Bronchial epithelial cell (primary cell): ENCODE measurements around the gene MT3. TPM values are rescaled to one million over a fixed set of nuclear protein-coding genes. Genes with fewer than 3 reads are reported as not detected.
A peak's percentile ranks its signal among the peaks of the same experiment; 100 is the strongest.

ENCODE experiments used
- DNase-seq: peaks from one replicate; pipeline ENCODE4 v3.0.0-alpha.2; 2010; ENCODE audit warnings: low read depth
- FAIRE-seq: peaks from 2 replicates; lab custom pipeline; 2011; peaks lifted over from hg19 to GRCh38; lab: Jason Lieb, UNC
- H3K27me3 ChIP-seq: 2 replicates; pipeline ENCODE4 v1.5.1; 2011; ENCODE audit warnings: low read length; ENCODE audit not compliant: control insufficient read depth, insufficient read depth
- H3K36me3 ChIP-seq: 2 replicates; pipeline ENCODE4 v1.5.1; 2011; ENCODE audit warnings: low read length; ENCODE audit not compliant: control insufficient read depth, insufficient read depth
- H3K4me3 ChIP-seq: 2 replicates; pipeline ENCODE4 v1.5.1; 2011; ENCODE audit warnings: mild to moderate bottlenecking, low read depth, low read length, control low read depth
- total RNA-seq: library from RNA; depleted of rRNA; stranded (reverse); fragments of >200 nt; gene quantifications from 2 replicates; pipeline ENCODE4 v1.2.1, GENCODE V29; 2014
- TF ChIP-seq, protein P1 (sequence below): IDR thresholded peaks from 2 replicates; pipeline ENCODE4 v1.5.1; 2011; ENCODE audit warnings: mild to moderate bottlenecking, moderate library complexity, low read length, control low read depth, inconsistent platforms; ENCODE audit not compliant: insufficient read depth, severe bottlenecking

Gene MT3
- total RNA-seq, 1 donor from 2014 or later, result not detected

- Histone ChIP-seq H3K36me3 (no peaks in the 10 kb centered on the region), H3K27me3 (peaks cover 3% of the 10 kb centered on the region), H3K4me3 (no peak overlapping the region)
- DNase-seq (no peak), FAIRE-seq (peak; percentile 50)
- TF ChIP-seq, protein P1, sequence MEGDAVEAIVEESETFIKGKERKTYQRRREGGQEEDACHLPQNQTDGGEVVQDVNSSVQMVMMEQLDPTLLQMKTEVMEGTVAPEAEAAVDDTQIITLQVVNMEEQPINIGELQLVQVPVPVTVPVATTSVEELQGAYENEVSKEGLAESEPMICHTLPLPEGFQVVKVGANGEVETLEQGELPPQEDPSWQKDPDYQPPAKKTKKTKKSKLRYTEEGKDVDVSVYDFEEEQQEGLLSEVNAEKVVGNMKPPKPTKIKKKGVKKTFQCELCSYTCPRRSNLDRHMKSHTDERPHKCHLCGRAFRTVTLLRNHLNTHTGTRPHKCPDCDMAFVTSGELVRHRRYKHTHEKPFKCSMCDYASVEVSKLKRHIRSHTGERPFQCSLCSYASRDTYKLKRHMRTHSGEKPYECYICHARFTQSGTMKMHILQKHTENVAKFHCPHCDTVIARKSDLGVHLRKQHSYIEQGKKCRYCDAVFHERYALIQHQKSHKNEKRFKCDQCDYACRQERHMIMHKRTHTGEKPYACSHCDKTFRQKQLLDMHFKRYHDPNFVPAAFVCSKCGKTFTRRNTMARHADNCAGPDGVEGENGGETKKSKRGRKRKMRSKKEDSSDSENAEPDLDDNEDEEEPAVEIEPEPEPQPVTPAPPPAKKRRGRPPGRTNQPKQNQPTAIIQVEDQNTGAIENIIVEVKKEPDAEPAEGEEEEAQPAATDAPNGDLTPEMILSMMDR, result no peak
Observed at GRCh38 chr16:56559109-56559508, 30.2 kb upstream of the MT3 start.

- no peak for FAIRE-seq
Observed at GRCh38 chr16:56560447-56560846, 28.9 kb upstream of the MT3 start.

GRCh38 chr16:56561126-56561525 lies 28.2 kb upstream of the MT3 start:
- no peak for DNase-seq
- TF ChIP-seq, protein P1, result no peak
- Histone ChIP-seq H3K36me3 (no peaks in the 10 kb centered on the region), H3K4me3 (no peak overlapping the region), H3K27me3 (peaks cover 1% of the 10 kb centered on the region)
- FAIRE-seq, result no peak

More at GRCh38 chr16:56560447-56560846, 28.9 kb upstream of the MT3 start:
- Histone ChIP-seq H3K36me3 (no peaks in the 10 kb centered on the region), H3K27me3 (peaks cover 1% of the 10 kb centered on the region), H3K4me3 (no peak overlapping the region)
- no peak for DNase-seq
- TF ChIP-seq, protein P1, result no peak

- DNase-seq (no peak), FAIRE-seq (no peak)
- peaks cover 1% of the 10 kb centered on the region for H3K27me3 ChIP-seq
Observed at GRCh38 chr16:56564793-56565477, 24.4 kb upstream of the MT3 start, which contains the start of gene MT4. MT4 (plus strand) TSS chr16:56565073; CDS start chr16:56565129, 56 bp downstream.

DNA sequence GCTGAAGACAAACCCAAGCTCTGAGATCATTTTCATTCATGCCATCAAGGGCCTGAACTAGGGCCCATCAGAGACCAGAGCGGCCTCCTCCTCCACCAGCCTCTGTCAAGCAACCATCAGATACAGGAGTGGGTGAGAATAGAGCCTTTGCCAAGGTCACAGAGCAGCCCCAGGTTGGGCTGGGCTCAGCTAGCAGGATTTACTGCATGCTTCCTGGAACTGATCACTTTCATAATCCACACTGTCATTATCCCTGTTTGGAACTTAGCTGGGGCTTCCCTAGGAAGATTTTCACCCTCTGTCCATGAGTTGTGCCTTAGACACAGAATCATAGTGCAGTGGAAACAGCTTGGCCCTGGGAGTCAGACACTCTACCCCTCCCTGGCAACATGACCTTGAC lies 19.4 kb upstream of the MT3 start:
- H3K27me3 ChIP-seq, result peaks cover 1% of the 10 kb centered on the region
- no peak overlapping the region for H3K4me3 ChIP-seq
- H3K36me3 ChIP-seq, result no peaks in the 10 kb centered on the region
- DNase-seq, result no peak
- TF ChIP-seq, protein P1, result no peak
- FAIRE-seq, result no peak

More at GRCh38 chr16:56564793-56565477, 24.4 kb upstream of the MT3 start, which contains the start of gene MT4:
- TF ChIP-seq, protein P1, result no peak
- no peaks in the 10 kb centered on the region for H3K36me3 ChIP-seq
- H3K4me3 ChIP-seq, result no peak within 1 kb of the TSS

DNA sequence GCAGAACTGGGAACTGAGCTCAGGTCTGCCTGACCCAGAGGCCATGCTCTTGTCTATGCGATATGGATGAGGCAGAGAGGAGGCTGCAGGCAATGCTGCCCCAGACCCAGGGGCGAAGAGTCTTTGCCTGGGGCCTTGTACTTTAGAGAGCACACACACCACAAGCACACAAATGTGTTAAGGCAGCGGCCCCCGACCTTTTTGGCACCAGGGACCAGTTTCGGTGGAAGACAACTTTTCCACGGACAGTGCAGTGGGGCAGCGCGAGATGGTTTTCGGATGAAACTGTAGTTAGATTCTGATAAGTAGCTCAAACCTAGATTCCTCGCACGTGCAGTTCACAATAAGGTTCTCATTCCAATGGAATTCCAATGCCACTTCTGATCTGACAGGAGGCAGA lies 17.8 kb upstream of the MT3 start:
- Histone ChIP-seq H3K36me3 (no peaks in the 10 kb centered on the region), H3K27me3 (no peaks in the 10 kb centered on the region), H3K4me3 (no peak overlapping the region)
- TF ChIP-seq, protein P1, result no peak
- FAIRE-seq (no peak), DNase-seq (no peak)
